22Rv1 (cell line): ENCODE results near the gene HPSE2.

Experiments used
- H3K27ac ChIP-seq: fragments of 450-650 bp; 2 replicates; pipeline ENCODE4 v1.5.1; 2017
- ZFX ChIP-seq: fragments of 450-650 bp; IDR thresholded peaks from 2 replicates; pipeline ENCODE4 v1.6.1; 2017; ENCODE audit warnings: antibody characterized with exemption, borderline replicate concordance
- TF ChIP-seq, protein P1 (sequence below): fragments of 450-650 bp; IDR thresholded peaks from 2 replicates; pipeline ENCODE4 v1.5.1; 2017; ENCODE audit warnings: mild to moderate bottlenecking

HPSE2 gene

DNA sequence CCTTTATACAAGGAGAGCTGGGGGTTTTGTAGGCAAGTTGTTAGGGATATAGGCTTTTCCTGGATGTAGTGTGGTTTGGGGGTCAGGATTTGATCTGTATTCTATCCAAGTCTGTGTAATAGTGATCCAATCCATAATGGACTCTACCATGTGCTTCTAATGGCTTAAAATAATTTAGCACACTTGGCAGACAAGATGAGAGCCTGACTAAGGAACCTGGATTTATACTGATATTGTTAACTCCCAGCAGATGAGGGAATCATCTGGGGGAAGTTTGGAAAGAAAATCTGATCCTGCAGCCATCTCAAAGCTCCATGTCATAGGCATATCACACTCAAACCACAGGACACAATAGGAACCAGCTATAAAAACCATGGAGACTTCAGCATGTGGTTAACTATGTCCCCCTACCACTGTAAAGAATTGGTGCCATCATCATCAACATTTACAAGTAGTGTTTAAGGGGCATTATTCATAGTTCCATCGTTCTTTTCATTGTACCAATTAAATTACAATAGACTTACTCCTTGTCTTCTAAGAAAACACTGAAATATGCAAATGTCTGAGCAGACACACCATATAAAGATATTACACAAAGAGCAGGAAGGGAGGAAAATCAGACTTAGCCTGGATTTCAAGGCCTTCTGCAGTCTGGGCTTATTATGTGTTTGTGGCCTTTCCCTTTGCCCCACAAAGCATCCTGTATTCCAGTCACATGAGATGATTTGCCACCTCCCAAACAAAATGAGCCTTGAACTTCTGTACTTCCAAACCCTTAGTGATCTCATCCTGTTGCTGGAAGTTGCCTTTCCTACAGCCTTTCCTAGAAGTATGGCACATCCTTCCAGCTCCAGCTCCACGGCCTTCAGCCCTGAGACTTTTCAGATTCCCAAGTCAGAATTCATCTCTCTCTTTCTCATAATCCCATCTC lies 766.4 kb downstream of the HPSE2 start:
- TF ChIP-seq, protein P1, sequence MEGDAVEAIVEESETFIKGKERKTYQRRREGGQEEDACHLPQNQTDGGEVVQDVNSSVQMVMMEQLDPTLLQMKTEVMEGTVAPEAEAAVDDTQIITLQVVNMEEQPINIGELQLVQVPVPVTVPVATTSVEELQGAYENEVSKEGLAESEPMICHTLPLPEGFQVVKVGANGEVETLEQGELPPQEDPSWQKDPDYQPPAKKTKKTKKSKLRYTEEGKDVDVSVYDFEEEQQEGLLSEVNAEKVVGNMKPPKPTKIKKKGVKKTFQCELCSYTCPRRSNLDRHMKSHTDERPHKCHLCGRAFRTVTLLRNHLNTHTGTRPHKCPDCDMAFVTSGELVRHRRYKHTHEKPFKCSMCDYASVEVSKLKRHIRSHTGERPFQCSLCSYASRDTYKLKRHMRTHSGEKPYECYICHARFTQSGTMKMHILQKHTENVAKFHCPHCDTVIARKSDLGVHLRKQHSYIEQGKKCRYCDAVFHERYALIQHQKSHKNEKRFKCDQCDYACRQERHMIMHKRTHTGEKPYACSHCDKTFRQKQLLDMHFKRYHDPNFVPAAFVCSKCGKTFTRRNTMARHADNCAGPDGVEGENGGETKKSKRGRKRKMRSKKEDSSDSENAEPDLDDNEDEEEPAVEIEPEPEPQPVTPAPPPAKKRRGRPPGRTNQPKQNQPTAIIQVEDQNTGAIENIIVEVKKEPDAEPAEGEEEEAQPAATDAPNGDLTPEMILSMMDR: no peak
- no peak for TF ChIP-seq ZFX
- H3K27ac ChIP-seq: no peak overlapping the region

DNA sequence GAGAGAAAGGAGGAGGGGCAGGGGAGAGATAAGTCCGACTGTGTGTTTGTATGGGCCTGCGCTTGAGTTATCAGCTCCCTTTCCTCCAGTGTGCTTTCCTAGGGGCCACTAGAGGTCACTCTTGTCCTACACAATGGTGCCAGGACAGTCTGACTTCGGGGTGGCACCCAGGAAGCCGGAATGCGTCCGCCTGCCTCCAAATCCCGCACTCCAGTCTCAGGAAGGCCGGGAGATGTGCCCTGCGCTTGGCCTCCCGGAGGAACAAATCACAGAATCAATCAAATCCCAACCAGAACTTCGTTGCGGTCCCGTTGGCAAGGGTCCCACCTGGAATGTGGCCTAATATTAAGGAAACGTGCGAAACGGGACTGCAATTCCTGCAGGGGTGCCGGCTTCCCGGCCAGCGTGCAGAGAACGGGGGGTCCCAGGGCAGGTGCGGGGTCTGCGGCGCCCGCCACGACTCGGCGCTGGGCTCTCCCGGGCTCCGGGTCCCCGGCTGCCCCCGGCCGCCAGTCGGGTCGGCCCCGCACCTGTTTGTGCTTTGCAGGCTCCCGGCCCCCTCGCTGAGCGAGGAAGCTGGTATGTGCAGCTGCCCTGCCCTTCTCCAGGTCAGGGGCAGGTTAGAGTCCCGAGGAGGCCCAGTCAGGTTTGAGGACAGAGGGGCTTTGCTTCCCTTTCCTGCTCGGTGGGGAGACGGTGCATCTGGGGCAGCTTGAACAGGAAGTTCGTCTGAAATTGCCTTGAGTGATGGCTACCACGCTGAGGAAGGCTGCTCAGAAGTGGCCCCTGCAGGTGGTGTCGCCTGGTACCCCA lies 767.9 kb downstream of the HPSE2 start:
- no peak overlapping the region for H3K27ac ChIP-seq
- TF ChIP-seq, protein P1: peak; percentile 82
- no peak for TF ChIP-seq ZFX

DNA sequence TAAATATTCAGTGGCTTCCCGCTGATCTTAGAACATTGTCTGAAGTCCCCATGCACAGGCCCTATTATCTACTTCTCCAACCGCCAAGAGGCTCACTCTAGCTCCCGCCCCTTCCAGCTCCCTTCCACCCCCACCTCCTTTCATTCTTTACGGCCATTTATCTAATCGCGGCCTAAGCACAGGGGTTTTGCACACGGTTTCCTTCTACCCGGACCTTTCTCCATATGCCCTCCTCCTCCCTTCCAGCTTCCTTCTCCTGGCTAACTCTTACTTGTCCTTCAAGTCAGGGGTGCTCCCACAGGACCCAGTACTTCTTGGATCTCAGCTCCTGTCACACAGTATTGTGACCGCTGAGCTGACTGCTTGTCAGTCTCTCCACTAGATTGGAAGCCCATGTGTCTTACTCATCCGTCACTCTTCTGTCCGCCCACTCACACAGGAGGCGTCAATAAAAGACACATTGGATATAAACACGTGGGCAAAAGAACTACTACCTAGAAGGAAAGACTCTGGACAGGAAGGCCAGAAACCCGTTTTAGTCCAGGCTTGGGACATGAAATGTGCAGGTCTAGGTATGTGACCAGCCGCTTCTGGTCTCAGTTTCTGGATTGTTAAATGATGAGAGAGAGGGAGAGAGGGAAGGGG lies 768.7 kb downstream of the HPSE2 start:
- no peak for TF ChIP-seq ZFX
- no peak overlapping the region for H3K27ac ChIP-seq

DNA sequence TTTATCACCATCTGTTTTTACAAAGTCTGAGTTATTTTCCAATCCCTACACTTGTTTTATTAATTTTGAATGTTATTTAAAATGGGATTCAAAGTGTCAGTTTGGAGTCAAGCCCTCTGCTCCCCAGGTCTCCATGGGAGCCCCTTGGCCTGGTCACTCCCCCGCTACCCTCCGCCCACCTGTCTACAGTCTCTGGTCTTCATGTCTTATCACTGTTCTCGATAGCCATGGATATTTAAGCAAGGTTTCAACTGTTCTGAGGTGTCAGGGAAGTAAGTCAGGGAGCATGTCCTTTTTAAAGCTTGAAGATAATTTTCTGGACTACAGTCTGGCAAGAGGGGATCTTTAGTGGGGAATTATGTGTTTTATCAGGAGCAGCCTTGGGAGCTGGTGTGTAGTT lies 769.8 kb downstream of the HPSE2 start:
- TF ChIP-seq, protein P1: no peak
- TF ChIP-seq ZFX: no peak

DNA sequence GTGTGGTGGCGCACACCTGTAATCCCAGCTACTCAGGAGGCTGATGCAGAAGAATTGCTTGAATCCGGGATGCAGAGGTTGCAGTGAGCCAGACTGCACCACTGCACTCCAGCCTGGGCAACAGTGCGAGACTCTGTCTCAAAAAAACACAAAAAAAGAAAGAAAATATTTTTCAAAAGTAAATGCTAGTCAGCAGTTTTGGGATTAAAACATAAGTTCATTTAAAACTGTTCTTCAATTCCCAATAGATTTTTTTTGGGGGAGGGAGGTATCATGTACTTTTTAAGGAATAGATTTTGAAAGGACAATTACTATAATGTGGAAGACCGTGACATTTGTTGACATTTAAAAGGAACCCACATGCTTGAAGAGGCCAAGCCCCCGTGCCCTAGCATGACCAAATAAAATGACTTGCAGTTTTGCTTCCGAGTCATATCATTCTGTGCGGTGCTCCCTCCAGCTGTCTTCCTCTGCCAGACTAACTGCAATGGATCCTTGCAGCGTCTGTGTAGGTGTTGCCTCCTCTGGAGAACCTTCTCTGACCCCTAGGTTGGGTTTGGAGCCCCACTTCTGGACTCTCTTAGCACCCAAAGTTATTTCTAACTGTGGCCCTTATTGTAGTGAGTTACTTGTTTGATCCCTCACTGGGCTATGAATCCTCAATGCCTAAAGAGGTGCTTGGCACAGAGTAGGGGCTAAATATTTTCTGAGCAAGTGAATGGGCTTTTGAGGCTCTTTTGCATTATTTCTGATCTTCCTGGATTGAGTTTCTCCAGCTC lies 771.5 kb downstream of the HPSE2 start:
- TF ChIP-seq ZFX: no peak
- TF ChIP-seq, protein P1: no peak
- no peak overlapping the region for H3K27ac ChIP-seq

More for the DNA sequence above, 769.8 kb downstream of the HPSE2 start:
- H3K27ac ChIP-seq: no peak overlapping the region

DNA sequence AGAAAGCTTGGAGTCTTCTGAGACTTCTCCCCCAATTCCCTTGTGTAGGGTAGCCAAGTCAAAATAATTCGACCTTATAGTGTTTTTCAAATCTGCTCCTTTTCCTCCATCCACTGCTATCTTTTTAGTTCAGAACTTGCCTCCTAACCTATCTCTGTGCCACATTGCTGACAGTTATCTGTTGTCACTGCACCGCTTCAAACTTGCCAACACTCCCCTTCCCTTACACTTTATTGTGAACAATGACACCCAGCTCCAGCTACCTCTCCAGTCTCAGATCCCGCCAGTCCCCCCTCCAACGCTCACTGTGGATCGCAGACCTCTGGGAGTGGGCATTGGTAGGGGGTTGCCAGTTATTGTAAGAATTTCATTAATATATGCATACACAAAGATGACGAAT lies 772.6 kb downstream of the HPSE2 start:
- TF ChIP-seq, protein P1: no peak
- TF ChIP-seq ZFX: no peak

DNA sequence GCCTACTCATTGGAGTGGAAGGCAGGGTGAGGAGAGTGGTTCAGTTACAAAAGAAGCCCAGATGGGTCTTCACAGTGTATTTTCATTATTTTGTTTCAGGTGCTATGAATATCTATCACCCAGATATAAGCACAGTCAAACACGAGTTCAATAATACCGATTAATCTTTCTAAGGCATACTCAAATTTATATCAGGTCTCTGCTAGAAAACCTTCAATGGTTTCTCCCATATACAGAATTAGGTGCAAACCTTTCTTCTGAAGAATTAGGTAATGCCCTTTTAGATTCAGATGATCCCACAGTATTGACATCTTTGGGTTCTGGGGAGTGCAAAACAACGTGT lies 774.2 kb downstream of the HPSE2 start:
- no peak for TF ChIP-seq ZFX
- TF ChIP-seq, protein P1: no peak
- H3K27ac ChIP-seq: no peak overlapping the region

More for the DNA sequence above, 772.6 kb downstream of the HPSE2 start:
- H3K27ac ChIP-seq: no peak overlapping the region
